ENCODE data around the gene TEAD1.

The TEAD1 gene

DNA sequence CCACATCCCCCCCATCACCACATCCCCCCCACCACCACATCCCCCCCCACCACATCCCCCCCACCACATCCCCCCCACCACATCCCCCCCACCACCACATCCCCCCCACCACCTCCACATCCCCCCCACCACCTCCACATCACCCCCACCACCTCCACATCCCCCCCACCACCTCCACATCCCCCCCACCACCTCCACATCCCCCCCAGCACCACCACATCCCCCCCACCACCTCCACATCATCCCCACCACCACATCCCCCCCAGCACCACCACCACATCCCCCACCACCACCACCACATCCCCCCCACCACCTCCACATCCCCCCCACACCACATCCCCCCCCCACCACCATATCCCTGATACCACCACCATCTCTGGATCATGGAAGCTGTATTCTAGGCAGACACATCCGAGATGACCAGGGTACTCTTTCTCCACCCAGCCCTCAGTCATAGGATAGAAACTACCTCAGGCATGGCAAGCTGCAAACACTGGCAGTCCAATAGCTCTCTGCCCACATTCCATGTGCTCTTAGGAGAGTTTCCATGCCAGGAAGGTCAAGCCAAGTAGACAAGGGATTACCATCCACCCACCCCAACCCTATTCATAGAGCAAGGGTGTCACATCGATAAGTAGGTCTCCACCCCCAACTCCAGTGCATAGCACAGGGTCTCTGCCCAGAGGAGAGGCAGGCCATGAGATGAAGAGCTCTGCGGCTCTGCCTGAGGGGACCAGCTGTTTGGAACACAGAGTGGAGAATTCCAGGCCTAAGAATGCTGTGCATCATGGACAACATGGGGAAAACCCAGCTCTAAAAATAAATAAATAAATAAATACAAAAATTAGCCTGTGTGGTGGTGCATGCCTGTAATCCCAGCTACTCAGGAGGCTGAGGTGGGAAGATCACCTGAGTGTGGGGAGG is 33.0 kb upstream of the TEAD1 start:
- Histone ChIP-seq H3K9me3 (ENCODE audit: insufficient read depth, low read depth, low read length) (peaks cover 2% of the 10 kb centered on the region; the same call in 1 of the 2 replicates), H3K4me3 (ENCODE audit: low read length) (no peak overlapping the region), H3K27ac (ENCODE audit: low read depth, low read length) (no peak overlapping the region), H3K27me3 (ENCODE audit: insufficient read depth, low read length) (no peaks in the 10 kb centered on the region), H3K9ac (ENCODE audit: low read depth, low read length) (no peak overlapping the region), H3K36me3 (ENCODE audit: insufficient read depth, low read length) (no peaks in the 10 kb centered on the region), H3K4me1 (ENCODE audit: insufficient read depth, low read length) (no peaks in the 10 kb centered on the region)
- 94% methylated on average over 3 of the region's 3 CpGs for WGBS

DNA sequence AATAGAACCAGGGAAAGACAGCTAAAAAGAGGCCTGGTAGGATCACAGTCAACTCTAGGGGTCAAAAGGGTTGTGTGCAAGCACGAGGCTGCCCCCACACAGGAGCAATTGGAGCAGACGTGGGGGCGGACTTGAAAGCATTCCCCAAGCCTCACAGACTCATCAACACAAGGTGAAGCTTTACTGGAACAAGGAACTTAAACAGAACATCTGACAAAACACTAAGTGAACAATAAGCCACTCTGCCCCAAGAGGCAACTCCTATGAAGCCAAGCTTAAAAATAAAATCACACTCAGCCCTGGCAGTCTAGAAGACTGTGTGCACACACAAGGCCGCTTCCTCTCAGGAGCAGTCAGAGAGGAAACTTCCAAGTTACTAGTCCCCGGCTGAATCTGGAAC is 32.2 kb upstream of the TEAD1 start:
- Histone ChIP-seq H3K9ac (ENCODE audit: low read depth, low read length) (no peak overlapping the region), H3K4me1 (ENCODE audit: insufficient read depth, low read length) (no peaks in the 10 kb centered on the region), H3K36me3 (ENCODE audit: insufficient read depth, low read length) (no peaks in the 10 kb centered on the region), H3K4me3 (ENCODE audit: low read length) (no peak overlapping the region), H3K9me3 (ENCODE audit: insufficient read depth, low read depth, low read length) (peaks cover 2% of the 10 kb centered on the region; the same call in 1 of the 2 replicates), H3K27me3 (ENCODE audit: insufficient read depth, low read length) (no peaks in the 10 kb centered on the region), H3K27ac (ENCODE audit: low read depth, low read length) (no peak overlapping the region)
- 73% methylated on average over 5 of the region's 5 CpGs for WGBS

GRCh38 chr11:12642806-12643428 is 31.3 kb upstream of the TEAD1 start:
- H3K27ac ChIP-seq (ENCODE audit: low read depth, low read length) = no peak overlapping the region
- 90% methylated on average over 6 of the region's 6 CpGs for WGBS
- H3K27me3 ChIP-seq (ENCODE audit: insufficient read depth, low read length) = no peaks in the 10 kb centered on the region
- peaks cover 2% of the 10 kb centered on the region; the same call in 1 of the 2 replicates for H3K9me3 ChIP-seq (ENCODE audit: insufficient read depth, low read depth, low read length)
- H3K9ac ChIP-seq (ENCODE audit: low read depth, low read length) = no peak overlapping the region
- H3K4me3 ChIP-seq (ENCODE audit: low read length) = no peak overlapping the region
- H3K4me1 ChIP-seq (ENCODE audit: insufficient read depth, low read length) = no peaks in the 10 kb centered on the region
- H3K36me3 ChIP-seq (ENCODE audit: insufficient read depth, low read length) = no peaks in the 10 kb centered on the region

- no peak overlapping the region for H3K27ac ChIP-seq (ENCODE audit: low read depth, low read length)
- 98% methylated on average over 2 of the region's 2 CpGs for WGBS
- H3K9ac ChIP-seq (ENCODE audit: low read depth, low read length) = no peak overlapping the region
- H3K27me3 ChIP-seq (ENCODE audit: insufficient read depth, low read length) = no peaks in the 10 kb centered on the region
- H3K36me3 ChIP-seq (ENCODE audit: insufficient read depth, low read length) = no peaks in the 10 kb centered on the region
- H3K4me3 ChIP-seq (ENCODE audit: low read length) = no peak overlapping the region
- peaks cover 2% of the 10 kb centered on the region; the same call in 1 of the 2 replicates for H3K9me3 ChIP-seq (ENCODE audit: insufficient read depth, low read depth, low read length)
- H3K4me1 ChIP-seq (ENCODE audit: insufficient read depth, low read length) = no peaks in the 10 kb centered on the region
Measured at GRCh38 chr11:12646478-12646877, 27.7 kb upstream of the TEAD1 start.

- no peaks in the 10 kb centered on the region for H3K36me3 ChIP-seq (ENCODE audit: insufficient read depth, low read length)
- no peaks in the 10 kb centered on the region for H3K4me1 ChIP-seq (ENCODE audit: insufficient read depth, low read length)
- no peak overlapping the region for H3K27ac ChIP-seq (ENCODE audit: low read depth, low read length)
- no peak overlapping the region for H3K4me3 ChIP-seq (ENCODE audit: low read length)
- 64% methylated on average over 7 of the region's 7 CpGs for WGBS
- H3K27me3 ChIP-seq (ENCODE audit: insufficient read depth, low read length) = no peaks in the 10 kb centered on the region
- H3K9me3 ChIP-seq (ENCODE audit: insufficient read depth, low read depth, low read length) = peaks cover 22% of the 10 kb centered on the region
- H3K9ac ChIP-seq (ENCODE audit: low read depth, low read length) = no peak overlapping the region
Measured at GRCh38 chr11:12653729-12654128, 20.5 kb upstream of the TEAD1 start.

- no peak overlapping the region for H3K27ac ChIP-seq (ENCODE audit: low read depth, low read length)
- H3K36me3 ChIP-seq (ENCODE audit: insufficient read depth, low read length) = no peaks in the 10 kb centered on the region
- H3K4me1 ChIP-seq (ENCODE audit: insufficient read depth, low read length) = no peaks in the 10 kb centered on the region
- H3K9me3 ChIP-seq (ENCODE audit: insufficient read depth, low read depth, low read length) = peaks cover 22% of the 10 kb centered on the region
- H3K4me3 ChIP-seq (ENCODE audit: low read length) = no peak overlapping the region
- no peak overlapping the region for H3K9ac ChIP-seq (ENCODE audit: low read depth, low read length)
- H3K27me3 ChIP-seq (ENCODE audit: insufficient read depth, low read length) = no peaks in the 10 kb centered on the region
Measured at GRCh38 chr11:12655842-12656241, 18.4 kb upstream of the TEAD1 start.

DNA sequence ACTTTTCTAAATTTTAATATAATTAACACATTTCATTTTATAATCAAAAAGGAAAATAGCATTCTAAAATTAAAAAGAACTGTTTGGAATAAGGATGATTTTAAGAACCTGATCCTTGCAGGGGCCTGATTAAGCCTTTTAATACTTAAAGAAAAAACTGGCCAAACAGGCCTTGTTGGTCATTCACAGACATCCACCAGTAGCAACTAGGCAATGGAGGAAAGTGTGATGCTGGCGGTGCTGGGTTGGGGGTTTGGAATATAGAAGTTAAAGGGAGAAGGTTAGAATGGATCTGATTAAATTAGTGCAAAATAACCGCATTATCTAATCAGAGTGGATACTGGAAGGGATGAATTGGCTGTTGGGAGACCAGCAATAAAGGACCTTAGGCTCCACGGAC is 16.9 kb upstream of the TEAD1 start:
- Histone ChIP-seq H3K4me3 (ENCODE audit: low read length) (no peak overlapping the region), H3K9ac (ENCODE audit: low read depth, low read length) (no peak overlapping the region), H3K27me3 (ENCODE audit: insufficient read depth, low read length) (no peaks in the 10 kb centered on the region), H3K27ac (ENCODE audit: low read depth, low read length) (no peak overlapping the region), H3K4me1 (ENCODE audit: insufficient read depth, low read length) (no peaks in the 10 kb centered on the region), H3K9me3 (ENCODE audit: insufficient read depth, low read depth, low read length) (peaks cover 22% of the 10 kb centered on the region), H3K36me3 (ENCODE audit: insufficient read depth, low read length) (no peaks in the 10 kb centered on the region)
- 96% methylated on average over 2 of the region's 3 CpGs for WGBS

DNA sequence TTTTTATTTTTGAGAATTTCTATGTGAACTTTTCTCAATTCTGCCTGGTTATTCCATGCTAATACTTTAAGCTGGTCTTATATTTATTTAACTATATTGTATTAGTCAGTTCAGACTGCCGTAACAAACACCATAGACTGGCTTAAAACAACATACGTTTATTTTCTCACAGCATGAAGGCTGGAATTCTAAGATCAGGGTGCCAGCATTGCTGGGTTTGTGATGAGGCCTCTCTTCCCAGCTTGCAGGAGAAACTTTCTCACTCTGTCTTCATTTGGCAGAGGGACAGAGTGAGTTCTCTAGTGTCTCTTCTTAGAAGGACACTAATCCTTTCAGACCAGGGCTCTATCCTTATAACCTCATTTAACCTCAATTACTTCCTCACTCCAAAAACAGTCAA is 16.2 kb upstream of the TEAD1 start:
- Histone ChIP-seq H3K4me1 (ENCODE audit: insufficient read depth, low read length) (no peaks in the 10 kb centered on the region), H3K27me3 (ENCODE audit: insufficient read depth, low read length) (no peaks in the 10 kb centered on the region), H3K9me3 (ENCODE audit: insufficient read depth, low read depth, low read length) (peaks cover 22% of the 10 kb centered on the region), H3K27ac (ENCODE audit: low read depth, low read length) (no peak overlapping the region), H3K4me3 (ENCODE audit: low read length) (no peak overlapping the region), H3K9ac (ENCODE audit: low read depth, low read length) (no peak overlapping the region), H3K36me3 (ENCODE audit: insufficient read depth, low read length) (no peaks in the 10 kb centered on the region)
- WGBS = 73% methylated on average over 2 of the region's 2 CpGs

DNA sequence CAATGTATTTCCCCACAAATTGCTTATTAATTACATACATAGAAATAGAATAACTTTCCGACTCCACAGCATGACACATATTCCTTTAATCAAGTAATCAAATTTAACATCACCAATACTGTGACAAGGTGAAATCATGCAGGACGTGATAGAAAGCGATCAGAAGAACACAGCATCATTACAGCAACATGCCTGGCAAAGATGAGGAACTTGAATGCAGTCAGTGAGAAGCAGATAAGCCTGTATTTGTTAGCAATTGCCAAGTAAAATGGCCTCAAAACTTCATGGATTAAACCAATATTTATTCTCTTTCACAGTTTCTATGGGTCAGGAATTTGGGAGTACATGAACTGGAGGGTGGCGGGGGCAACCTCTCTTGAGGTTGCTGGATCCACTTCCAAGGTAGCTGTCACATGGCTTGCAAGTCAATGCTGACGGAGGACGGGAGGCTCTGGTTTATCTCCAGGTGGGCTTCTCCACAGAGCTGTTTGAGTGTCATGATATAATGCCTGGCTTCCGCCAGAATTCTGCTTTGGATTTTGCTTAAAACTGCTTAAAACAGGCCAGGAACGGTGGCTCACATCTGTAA is 12.0 kb upstream of the TEAD1 start:
- no peaks in the 10 kb centered on the region for H3K27me3 ChIP-seq (ENCODE audit: insufficient read depth, low read length)
- no peaks in the 10 kb centered on the region for H3K36me3 ChIP-seq (ENCODE audit: insufficient read depth, low read length)
- H3K27ac ChIP-seq (ENCODE audit: low read depth, low read length) = no peak overlapping the region
- WGBS = 87% methylated on average over 8 of the region's 8 CpGs
- no peaks in the 10 kb centered on the region for H3K4me1 ChIP-seq (ENCODE audit: insufficient read depth, low read length)
- no peak overlapping the region for H3K4me3 ChIP-seq (ENCODE audit: low read length)
- H3K9ac ChIP-seq (ENCODE audit: low read depth, low read length) = no peak overlapping the region
- no peaks in the 10 kb centered on the region for H3K9me3 ChIP-seq (ENCODE audit: insufficient read depth, low read depth, low read length)

DNA sequence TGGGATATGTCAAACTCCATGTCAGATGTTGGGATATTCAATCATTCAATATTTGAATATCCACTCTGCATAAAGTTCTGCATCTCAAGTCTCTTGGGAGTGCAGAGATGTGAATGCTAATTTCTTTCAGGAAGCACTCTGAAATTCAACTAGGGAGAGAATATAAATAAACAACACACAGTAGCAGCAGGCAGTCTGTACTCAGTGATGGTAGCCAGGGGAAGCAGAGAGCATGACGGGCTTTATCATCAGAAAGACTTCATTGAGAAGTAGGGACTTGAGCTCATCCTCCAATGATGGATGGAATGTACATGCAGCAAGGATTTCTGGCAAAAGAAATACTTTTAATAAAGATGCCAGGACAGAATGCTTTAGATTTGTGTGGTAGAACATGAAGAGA is 9.8 kb upstream of the TEAD1 start:
- no peak overlapping the region for H3K9ac ChIP-seq (ENCODE audit: low read depth, low read length)
- H3K4me3 ChIP-seq (ENCODE audit: low read length) = no peak overlapping the region
- H3K27me3 ChIP-seq (ENCODE audit: insufficient read depth, low read length) = no peaks in the 10 kb centered on the region
- H3K36me3 ChIP-seq (ENCODE audit: insufficient read depth, low read length) = no peaks in the 10 kb centered on the region
- H3K27ac ChIP-seq (ENCODE audit: low read depth, low read length) = no peak overlapping the region
- H3K4me1 ChIP-seq (ENCODE audit: insufficient read depth, low read length) = no peaks in the 10 kb centered on the region
- 85% methylated on average over 1 of the region's 1 CpG for WGBS
- H3K9me3 ChIP-seq (ENCODE audit: insufficient read depth, low read depth, low read length) = no peaks in the 10 kb centered on the region

DNA sequence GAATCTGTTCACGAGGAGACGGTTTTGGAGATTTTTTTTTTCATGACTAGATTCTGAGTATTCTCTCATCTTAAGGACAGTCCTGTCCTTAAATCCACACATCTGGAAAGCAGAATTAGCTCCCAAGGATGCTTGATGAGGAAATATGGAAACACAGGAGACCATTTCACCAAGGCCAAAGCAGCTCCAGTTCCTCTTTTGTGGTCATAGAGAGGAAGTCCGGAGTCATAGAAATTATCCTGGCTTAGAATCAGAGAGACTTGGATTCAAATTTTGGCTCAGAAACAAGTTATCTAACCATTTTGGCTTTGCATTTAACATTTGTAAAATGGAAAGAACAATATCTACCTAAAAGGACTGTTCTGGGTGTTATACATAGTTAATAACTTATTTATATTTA is 7.3 kb upstream of the TEAD1 start:
- Histone ChIP-seq H3K9me3 (ENCODE audit: insufficient read depth, low read depth, low read length) (no peaks in the 10 kb centered on the region), H3K27me3 (ENCODE audit: insufficient read depth, low read length) (no peaks in the 10 kb centered on the region), H3K9ac (ENCODE audit: low read depth, low read length) (no peak overlapping the region), H3K4me3 (ENCODE audit: low read length) (no peak overlapping the region), H3K4me1 (ENCODE audit: insufficient read depth, low read length) (no peaks in the 10 kb centered on the region), H3K36me3 (ENCODE audit: insufficient read depth, low read length) (no peaks in the 10 kb centered on the region), H3K27ac (ENCODE audit: low read depth, low read length) (no peak overlapping the region)
- WGBS = 100% methylated on average over 1 of the region's 3 CpGs

Data from HUES64 (cell line).